ENCODE measurements around the gene PARD6A. TPM values are rescaled to one million over a fixed set of nuclear protein-coding genes. Genes with fewer than 3 reads are reported as not detected.

PARD6A gene
- total RNA-seq, 2 experiments from 2014 or later: 4.5 to 4.7 TPM

- Mint-ChIP-seq H3K4me3 (no peak overlapping the region), H3K36me3 (ENCODE audit: low read depth) (peaks cover 74% of the 10 kb centered on the region), H3K9me3 (no peaks in the 10 kb centered on the region), H3K4me1 (ENCODE audit: low read depth) (no peaks in the 10 kb centered on the region), H3K27ac (no peak overlapping the region), H3K27me3 (no peaks in the 10 kb centered on the region)
- Histone ChIP-seq H3K27me3 (ENCODE audit: control insufficient read depth in 1 of 2, insufficient read depth in 2 of 2, low read length in 2 of 2) (no peaks in the 10 kb centered on the region), H3K4me1 (ENCODE audit: insufficient read depth, low read length) (no peaks in the 10 kb centered on the region), H3K27ac (ENCODE audit: low read depth in 1 of 2, low read length in 2 of 2) (no peak overlapping the region), H3K4me3 (ENCODE audit: low read length) (no peak overlapping the region), H3K36me3 (ENCODE audit: insufficient read depth, low read length) (peaks cover 81% of the 10 kb centered on the region), H3K9me3 (ENCODE audit: control insufficient read depth in 1 of 2, insufficient read depth in 1 of 2, low read length in 2 of 2) (no peaks in the 10 kb centered on the region)
- no peak for TF ChIP-seq CTCF (IDR thresholded peaks at IDR 0.05)
- ATAC-seq (ENCODE audit: poor library complexity): no peak
- intact Hi-C loops (cut with DNase I, micrococcal nuclease): no loop called here
- DNase-seq: no peak
- ChIA-PET CTCF (no interaction called here), POLR2A (no interaction called here)
Measured at GRCh38 chr16:67632415-67633172, 28.2 kb upstream of the PARD6A start.

- Mint-ChIP-seq H3K27ac (no peak overlapping the region), H3K4me3 (no peak overlapping the region), H3K27me3 (no peaks in the 10 kb centered on the region), H3K9me3 (no peaks in the 10 kb centered on the region), H3K36me3 (ENCODE audit: low read depth) (peaks cover 56% of the 10 kb centered on the region), H3K4me1 (ENCODE audit: low read depth) (no peaks in the 10 kb centered on the region)
- H3K36me3 ChIP-seq (ENCODE audit: insufficient read depth, low read length): peaks cover 64% of the 10 kb centered on the region
- no peak overlapping the region for H3K4me3 ChIP-seq (ENCODE audit: low read length)
- H3K9me3 ChIP-seq (ENCODE audit: control insufficient read depth in 1 of 2, insufficient read depth in 1 of 2, low read length in 2 of 2): no peaks in the 10 kb centered on the region
- intact Hi-C loops (cut with DNase I, micrococcal nuclease): no loop called here
- H3K4me1 ChIP-seq (ENCODE audit: insufficient read depth, low read length): no peaks in the 10 kb centered on the region
- no peaks in the 10 kb centered on the region for H3K27me3 ChIP-seq (ENCODE audit: control insufficient read depth in 1 of 2, insufficient read depth in 2 of 2, low read length in 2 of 2)
- POLR2A ChIA-PET: no interaction called here
- CTCF ChIA-PET: no interaction called here
- no peak for TF ChIP-seq CTCF (IDR thresholded peaks at IDR 0.05)
- DNase-seq: no peak
- peak overlapping the region in 1 of 2 donors; percentile 80 for H3K27ac ChIP-seq (ENCODE audit: low read depth in 1 of 2, low read length in 2 of 2)
- no peak for ATAC-seq (ENCODE audit: poor library complexity)
Measured at GRCh38 chr16:67636713-67637112, 24.0 kb upstream of the PARD6A start.

GRCh38 chr16:67637625-67638024, 23.1 kb upstream of the PARD6A start:
- H3K9me3 ChIP-seq (ENCODE audit: control insufficient read depth in 1 of 2, insufficient read depth in 1 of 2, low read length in 2 of 2): no peaks in the 10 kb centered on the region
- Mint-ChIP-seq H3K36me3 (ENCODE audit: low read depth) (peaks cover 46% of the 10 kb centered on the region), H3K4me1 (ENCODE audit: low read depth) (no peaks in the 10 kb centered on the region), H3K9me3 (no peaks in the 10 kb centered on the region), H3K27me3 (no peaks in the 10 kb centered on the region), H3K4me3 (no peak overlapping the region), H3K27ac (no peak overlapping the region)
- CTCF ChIA-PET: interaction anchor here (1.7 kb wide), 1 partner anchor 117 kb away, joined by 8 read pairs; no protein-coding TSS in a partner anchor
- peak overlapping the region in 1 of 2 donors; percentile 86 for H3K27ac ChIP-seq (ENCODE audit: low read depth in 1 of 2, low read length in 2 of 2)
- DNase-seq (no peak), ATAC-seq (ENCODE audit: poor library complexity) (no peak)
- TF ChIP-seq CTCF (IDR thresholded peaks at IDR 0.05): no peak
- no peak overlapping the region for H3K4me3 ChIP-seq (ENCODE audit: low read length)
- H3K36me3 ChIP-seq (ENCODE audit: insufficient read depth, low read length): peaks cover 55% of the 10 kb centered on the region
- H3K4me1 ChIP-seq (ENCODE audit: insufficient read depth, low read length): no peaks in the 10 kb centered on the region
- POLR2A ChIA-PET: no interaction called here
- intact Hi-C loops (cut with DNase I, micrococcal nuclease): no loop called here
- no peaks in the 10 kb centered on the region for H3K27me3 ChIP-seq (ENCODE audit: control insufficient read depth in 1 of 2, insufficient read depth in 2 of 2, low read length in 2 of 2)

Measured in CD4-positive, alpha-beta T cell (primary cell).